GM12873 (cell line): ENCODE results near the gene PSMC3.

Experiments used
- TF ChIP-seq, protein P1 (sequence below): IDR thresholded peaks from 2 replicates; pipeline ENCODE4 v1.5.1; 2012; ENCODE audit warnings: low read depth, mild to moderate bottlenecking, moderate library complexity, low read length, control low read depth; ENCODE audit not compliant: insufficient read depth; ENCODE audit errors: missing control alignments

Gene PSMC3

DNA sequence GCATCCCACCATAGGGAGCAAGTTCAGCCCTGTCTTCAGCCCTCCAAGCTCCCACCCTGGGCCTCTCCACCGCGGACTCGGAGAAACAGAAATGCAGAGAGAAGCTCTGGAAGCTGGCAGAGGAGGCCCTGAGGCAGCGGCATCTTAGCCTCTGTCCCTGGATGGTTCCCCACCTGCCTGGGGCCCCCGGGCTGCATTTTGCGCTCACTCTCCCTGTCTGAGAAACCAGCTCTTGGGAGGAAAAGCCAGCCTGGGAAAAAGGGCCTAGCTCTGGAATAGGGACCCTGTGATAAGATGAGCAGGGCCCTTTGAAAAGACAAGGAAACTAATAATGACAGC lies 35.8 kb downstream of the PSMC3 start:
- TF ChIP-seq, protein P1, sequence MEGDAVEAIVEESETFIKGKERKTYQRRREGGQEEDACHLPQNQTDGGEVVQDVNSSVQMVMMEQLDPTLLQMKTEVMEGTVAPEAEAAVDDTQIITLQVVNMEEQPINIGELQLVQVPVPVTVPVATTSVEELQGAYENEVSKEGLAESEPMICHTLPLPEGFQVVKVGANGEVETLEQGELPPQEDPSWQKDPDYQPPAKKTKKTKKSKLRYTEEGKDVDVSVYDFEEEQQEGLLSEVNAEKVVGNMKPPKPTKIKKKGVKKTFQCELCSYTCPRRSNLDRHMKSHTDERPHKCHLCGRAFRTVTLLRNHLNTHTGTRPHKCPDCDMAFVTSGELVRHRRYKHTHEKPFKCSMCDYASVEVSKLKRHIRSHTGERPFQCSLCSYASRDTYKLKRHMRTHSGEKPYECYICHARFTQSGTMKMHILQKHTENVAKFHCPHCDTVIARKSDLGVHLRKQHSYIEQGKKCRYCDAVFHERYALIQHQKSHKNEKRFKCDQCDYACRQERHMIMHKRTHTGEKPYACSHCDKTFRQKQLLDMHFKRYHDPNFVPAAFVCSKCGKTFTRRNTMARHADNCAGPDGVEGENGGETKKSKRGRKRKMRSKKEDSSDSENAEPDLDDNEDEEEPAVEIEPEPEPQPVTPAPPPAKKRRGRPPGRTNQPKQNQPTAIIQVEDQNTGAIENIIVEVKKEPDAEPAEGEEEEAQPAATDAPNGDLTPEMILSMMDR, result no peak

DNA sequence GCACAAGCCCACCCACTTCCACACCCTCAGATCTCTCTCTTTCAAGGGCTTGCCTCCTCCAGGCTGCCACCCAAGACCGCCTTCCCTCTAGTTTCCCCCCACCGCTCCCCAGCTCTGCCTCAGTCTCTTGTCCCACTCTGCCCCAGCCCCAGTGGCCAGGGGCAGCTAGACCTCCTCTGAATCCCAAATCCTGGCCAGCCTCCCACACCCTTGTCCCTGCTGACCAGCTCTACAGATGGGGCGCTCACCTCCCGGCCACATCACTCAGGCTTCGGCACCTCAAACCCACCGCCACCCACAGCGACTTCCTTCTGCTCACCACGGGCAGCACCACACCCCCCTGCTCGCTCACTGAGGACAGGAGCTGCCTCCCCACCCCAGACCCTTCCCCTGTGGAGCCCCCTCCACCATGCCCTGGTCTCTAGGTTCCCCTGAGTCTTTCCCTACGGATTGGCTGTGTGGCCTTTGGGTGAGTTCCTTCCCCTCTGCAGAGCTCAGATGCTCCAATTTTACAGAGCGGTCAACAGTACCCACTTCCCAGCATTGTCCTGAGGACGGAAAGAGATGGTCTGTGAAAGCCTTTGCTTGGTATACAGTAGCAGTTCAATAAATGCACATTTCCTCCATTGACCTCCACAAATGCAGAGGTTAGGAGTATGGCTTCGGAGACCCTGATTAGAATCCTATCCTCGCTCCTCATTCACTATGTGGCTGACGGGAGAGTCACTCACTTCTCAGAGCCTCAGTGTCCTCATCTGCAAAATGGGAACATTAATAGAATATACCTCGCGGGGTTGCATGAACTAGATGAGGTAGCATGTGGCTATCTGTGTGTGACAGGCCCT lies 36.4 kb downstream of the PSMC3 start:
- TF ChIP-seq, protein P1, result no peak

DNA sequence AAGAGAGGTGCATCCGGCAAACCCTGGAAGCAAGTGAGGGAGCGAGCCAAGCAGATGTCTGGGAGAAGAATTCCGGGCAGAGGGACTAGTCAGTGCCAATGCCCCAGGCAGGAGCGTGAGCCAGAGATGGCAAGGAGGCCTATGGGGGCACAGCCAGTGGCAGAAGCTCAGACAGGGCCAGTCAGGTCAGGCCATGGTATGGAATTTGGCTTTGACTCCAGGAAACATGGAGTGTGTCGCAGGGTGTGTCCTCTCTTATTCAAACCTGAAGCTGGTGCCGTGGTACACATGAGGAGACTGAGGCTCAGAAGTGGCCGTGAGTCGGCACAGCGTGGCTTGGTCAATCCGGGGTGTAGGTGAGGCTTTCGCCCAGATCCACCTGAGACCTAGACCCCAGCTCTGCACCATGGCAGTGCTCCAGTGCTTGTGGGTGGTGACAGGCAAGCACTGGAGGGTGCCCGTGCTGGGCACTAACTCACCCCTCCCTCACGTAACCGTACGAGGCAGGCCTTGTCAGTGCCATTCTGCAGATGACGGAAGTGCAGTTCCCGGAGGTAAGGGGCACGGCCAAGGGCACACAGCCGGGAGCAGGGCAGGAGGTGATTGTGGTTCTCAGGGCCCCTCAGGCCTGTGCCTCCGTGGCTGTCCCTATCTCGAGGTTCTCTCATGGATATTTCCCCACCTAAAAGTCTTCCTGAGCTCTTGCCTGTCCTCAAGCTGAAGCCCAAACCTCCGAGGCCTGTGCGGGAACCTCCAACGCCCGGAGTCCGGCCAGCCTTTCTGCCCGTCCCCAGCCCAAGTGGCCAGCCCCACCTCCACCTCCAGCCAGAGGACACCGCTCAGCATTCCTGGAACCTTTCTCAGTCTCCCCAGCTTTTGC lies 37.3 kb downstream of the PSMC3 start:
- TF ChIP-seq, protein P1, result no peak

DNA sequence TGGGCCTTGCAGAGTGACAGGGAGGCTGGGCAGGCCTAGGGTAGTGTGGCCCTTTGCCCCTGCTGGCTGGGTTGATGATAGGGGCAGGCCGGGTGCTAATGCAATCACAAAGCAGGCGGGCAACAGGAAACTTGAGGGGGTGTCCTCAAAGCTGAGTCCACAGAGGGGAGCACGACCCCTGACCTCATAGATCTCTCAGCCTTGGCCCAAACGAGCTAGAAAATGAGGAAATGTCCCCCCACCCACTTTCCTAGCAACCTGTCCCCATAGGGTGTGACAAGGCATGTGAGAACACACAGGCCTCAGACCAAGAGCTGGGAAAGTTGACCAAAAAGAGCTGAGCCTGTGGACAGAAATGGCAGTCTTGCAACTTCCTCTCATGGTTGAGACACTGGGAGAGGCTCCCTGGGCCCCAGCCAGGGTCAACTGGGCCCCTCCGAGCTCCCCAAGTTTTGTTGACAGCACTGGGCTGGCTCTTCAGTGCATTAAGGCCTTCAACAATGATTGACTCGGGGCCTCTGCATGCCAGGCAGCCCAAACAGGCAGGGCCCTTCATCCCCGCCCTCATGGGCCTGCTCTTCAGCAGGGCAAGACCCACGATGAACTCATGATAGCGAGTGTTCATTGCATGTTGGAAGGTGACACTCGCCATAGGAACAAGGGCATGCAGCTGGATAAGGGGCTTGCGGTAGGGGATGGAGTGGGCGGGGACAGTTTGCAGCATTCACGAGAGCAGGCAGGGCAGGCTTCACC lies 38.1 kb downstream of the PSMC3 start:
- TF ChIP-seq, protein P1, result no peak

DNA sequence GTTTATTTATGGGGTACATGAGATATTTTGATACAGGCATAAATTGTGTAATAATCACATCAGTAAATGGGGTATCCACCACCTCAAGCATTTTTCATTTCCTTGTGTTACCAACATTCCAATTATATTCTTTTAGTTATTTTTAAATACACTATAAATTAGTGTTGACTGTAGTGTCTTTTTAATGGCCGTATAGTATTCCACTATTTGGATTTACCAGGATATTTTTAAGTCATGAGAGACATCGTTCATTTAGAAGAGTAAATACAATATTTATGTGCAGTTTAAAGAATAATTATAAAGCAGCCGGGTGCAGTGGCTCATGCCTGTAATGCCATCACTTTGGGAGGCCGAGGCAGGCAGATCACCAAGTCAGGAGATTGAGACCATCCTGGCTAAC lies 41.7 kb downstream of the PSMC3 start:
- TF ChIP-seq, protein P1, result no peak

DNA sequence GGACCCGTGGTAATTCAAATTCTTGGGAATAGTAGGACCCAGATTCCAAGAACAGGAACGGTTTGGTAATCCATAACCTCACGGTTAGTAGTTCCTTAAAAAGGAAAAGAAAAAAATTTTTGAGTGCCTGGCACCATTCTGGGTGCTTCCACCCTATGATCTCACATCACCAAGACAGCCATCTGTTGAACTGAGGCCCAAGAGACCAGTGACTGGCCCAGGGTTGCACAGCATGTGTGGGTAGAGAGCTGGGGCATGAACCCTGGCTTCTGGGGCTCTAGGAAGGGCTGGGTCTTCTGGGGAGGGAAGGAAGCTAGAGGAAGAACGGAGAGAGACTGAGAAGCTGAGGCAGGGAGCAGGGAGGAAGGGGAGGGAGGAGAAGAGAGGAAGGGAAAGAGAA lies 43.2 kb downstream of the PSMC3 start:
- TF ChIP-seq, protein P1, result no peak
